GM23248 (cell line): ENCODE measurements around the gene KYAT1. TPM values are rescaled to one million over a fixed set of nuclear protein-coding genes. Genes with fewer than 3 reads are reported as not detected.
A peak's percentile ranks its signal among the peaks of the same experiment; 100 is the strongest.

ENCODE experiments used
- DNase-seq: peaks from one replicate; pipeline ENCODE4 v3.0.0-alpha.2; 2015
- H2AFZ ChIP-seq: fragments of 200-600 bp; sonication (generic); 2 replicates; pipeline ENCODE4 v1.6.1; 2016; ENCODE audit warnings: antibody characterized with exemption
- H3F3A ChIP-seq: fragments of 200-600 bp; sonication (generic); 2 replicates; pipeline ENCODE4 v1.6.1; 2016; ENCODE audit warnings: mild to moderate bottlenecking, antibody characterized with exemption, mixed run types; ENCODE audit not compliant: insufficient read depth
- H3K27ac ChIP-seq: fragments of 200-600 bp; sonication (generic); 2 replicates; pipeline ENCODE4 v1.5.1; 2016; ENCODE audit warnings: mild to moderate bottlenecking
- H3K27me3 ChIP-seq: fragments of 200-600 bp; sonication (generic); replicated peaks from 2 replicates; pipeline ENCODE4 v1.6.1; 2016; ENCODE audit warnings: mild to moderate bottlenecking; ENCODE audit not compliant: insufficient read depth
- H3K36me3 ChIP-seq: fragments of 200-600 bp; sonication (generic); 2 replicates; pipeline ENCODE4 v1.6.1; 2016; ENCODE audit warnings: low read depth, mild to moderate bottlenecking
- H3K4me1 ChIP-seq: fragments of 200-600 bp; sonication (generic); 2 replicates; pipeline ENCODE4 v1.6.1; 2016; ENCODE audit warnings: mild to moderate bottlenecking; ENCODE audit not compliant: insufficient read depth
- H3K4me2 ChIP-seq: fragments of 200-600 bp; sonication (generic); one replicate; pipeline ENCODE4 v1.6.1; 2016; ENCODE audit warnings: mild to moderate bottlenecking; ENCODE audit not compliant: unreplicated experiment
- H3K4me3 ChIP-seq: fragments of 200-600 bp; sonication (generic); 2 replicates; pipeline ENCODE4 v1.5.1; 2016; ENCODE audit warnings: mild to moderate bottlenecking
- H3K79me2 ChIP-seq: fragments of 200-600 bp; sonication (generic); 2 replicates; pipeline ENCODE4 v1.6.1; 2016; ENCODE audit warnings: mild to moderate bottlenecking; ENCODE audit not compliant: insufficient read depth
- H3K9ac ChIP-seq: fragments of 200-600 bp; sonication (generic); 2 replicates; pipeline ENCODE4 v1.6.1; 2016; ENCODE audit warnings: mild to moderate bottlenecking
- H3K9me2 ChIP-seq: fragments of 200-600 bp; sonication (generic); 2 replicates; pipeline ENCODE4 v1.6.1; 2016; ENCODE audit warnings: mixed run types, mild to moderate bottlenecking, moderate library complexity; ENCODE audit not compliant: insufficient read depth
- H3K9me3 ChIP-seq: fragments of 200-600 bp; sonication (generic); one replicate; pipeline ENCODE4 v1.6.1; 2017; ENCODE audit warnings: low read depth
- H4K20me1 ChIP-seq: fragments of 200-600 bp; sonication (generic); 2 replicates; pipeline ENCODE4 v1.6.0; 2016; ENCODE audit not compliant: insufficient read depth
- EZH2 ChIP-seq: fragments of 200-600 bp; sonication (generic); IDR thresholded peaks from 2 replicates; pipeline ENCODE4 v1.6.1; 2018; ENCODE audit warnings: antibody characterized with exemption, mild to moderate bottlenecking; ENCODE audit not compliant: insufficient read depth, poor library complexity, severe bottlenecking
- EZH2phosphoT487 ChIP-seq: fragments of 200-600 bp; sonication (generic); IDR thresholded peaks from 2 replicates; pipeline ENCODE4 v1.6.1; 2018; ENCODE audit warnings: antibody characterized with exemption, moderate library complexity, mild to moderate bottlenecking, low read depth; ENCODE audit not compliant: insufficient read depth
- WGBS, 2 experiments: methylation state at CpG; one replicate each; pipeline ENCODE4 v1.1.6; 2015 to 2017; ENCODE audit warnings: low lambda C conversion rate in 2 of 2, low coverage in 1 of 2; ENCODE audit errors: missing lambda C conversion rate in 2 of 2; 5-methylcytosine and 5-hydroxymethylcytosine counted together
- in situ Hi-C: fragments of 300-500 bp; cut with MboI; formaldehyde crosslinking; loops from 2 replicates; pipeline ENCODE4 v1.15.0; 2020
- polyA plus RNA-seq: library from polyadenylated mRNA; unstranded; fragments of >200 nt; fragmentation: Nextera tagmentation; extraction: Ambion mirVana; gene quantifications from 2 replicates; pipeline ENCODE4 v1.2.1, GENCODE V29; 2016
- total RNA-seq: library from RNA; depleted of rRNA; stranded (reverse); fragments of >200 nt; shearing (Covaris generic); gene quantifications from 2 replicates; pipeline ENCODE4 v1.2.3, GENCODE V29; 2014

The KYAT1 gene
- total and polyA plus RNA-seq, 2 experiments from 2014 or later: 5.1 to 5.5 TPM

DNA sequence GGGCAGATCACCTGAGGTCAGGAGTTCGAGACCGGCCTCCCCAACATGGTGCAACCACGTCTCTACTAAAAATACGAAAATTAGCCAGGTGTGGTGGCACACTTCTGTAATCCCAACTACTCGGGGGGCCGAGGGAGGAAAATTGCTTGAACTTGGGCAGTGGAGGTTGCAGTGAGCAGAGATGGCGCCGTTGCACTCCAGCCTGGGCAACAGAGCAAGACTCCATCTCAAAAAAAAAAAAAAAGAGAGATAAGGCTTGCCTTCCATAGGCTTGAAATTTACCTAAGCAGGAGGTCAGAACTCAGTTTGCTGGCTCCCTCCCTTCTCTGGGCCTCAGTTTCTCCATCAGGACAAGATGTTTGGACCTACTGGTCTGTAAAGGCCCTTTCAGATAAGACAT lies 53.5 kb downstream of the KYAT1 start:
- no peak overlapping the region for H3K9ac ChIP-seq
- TF ChIP-seq EZH2phosphoT487: no peak
- no peak for TF ChIP-seq EZH2
- peak overlapping the region; percentile 90 for H3K4me3 ChIP-seq
- H3K9me3 ChIP-seq: no peaks in the 10 kb centered on the region
- peaks cover 5% of the 10 kb centered on the region; the same call in 1 of the 2 replicates for H3K4me1 ChIP-seq
- H3K27ac ChIP-seq: no peak overlapping the region
- peak overlapping the region; percentile 93 for H3K4me2 ChIP-seq
- 92 to 97% methylated on average over 8 of the region's 8 CpGs for WGBS, 2 experiments
- peaks cover 17% of the 10 kb centered on the region for H3K79me2 ChIP-seq
- no peaks in the 10 kb centered on the region for H3K9me2 ChIP-seq
- no peaks in the 10 kb centered on the region for H4K20me1 ChIP-seq
- no peaks in the 10 kb centered on the region for H3K27me3 ChIP-seq
- no peak overlapping the region for H2AFZ ChIP-seq
- H3K36me3 ChIP-seq: no peaks in the 10 kb centered on the region
- no peak for DNase-seq
- in situ Hi-C loops: no loop called here
- H3F3A ChIP-seq: no peaks in the 10 kb centered on the region

DNA sequence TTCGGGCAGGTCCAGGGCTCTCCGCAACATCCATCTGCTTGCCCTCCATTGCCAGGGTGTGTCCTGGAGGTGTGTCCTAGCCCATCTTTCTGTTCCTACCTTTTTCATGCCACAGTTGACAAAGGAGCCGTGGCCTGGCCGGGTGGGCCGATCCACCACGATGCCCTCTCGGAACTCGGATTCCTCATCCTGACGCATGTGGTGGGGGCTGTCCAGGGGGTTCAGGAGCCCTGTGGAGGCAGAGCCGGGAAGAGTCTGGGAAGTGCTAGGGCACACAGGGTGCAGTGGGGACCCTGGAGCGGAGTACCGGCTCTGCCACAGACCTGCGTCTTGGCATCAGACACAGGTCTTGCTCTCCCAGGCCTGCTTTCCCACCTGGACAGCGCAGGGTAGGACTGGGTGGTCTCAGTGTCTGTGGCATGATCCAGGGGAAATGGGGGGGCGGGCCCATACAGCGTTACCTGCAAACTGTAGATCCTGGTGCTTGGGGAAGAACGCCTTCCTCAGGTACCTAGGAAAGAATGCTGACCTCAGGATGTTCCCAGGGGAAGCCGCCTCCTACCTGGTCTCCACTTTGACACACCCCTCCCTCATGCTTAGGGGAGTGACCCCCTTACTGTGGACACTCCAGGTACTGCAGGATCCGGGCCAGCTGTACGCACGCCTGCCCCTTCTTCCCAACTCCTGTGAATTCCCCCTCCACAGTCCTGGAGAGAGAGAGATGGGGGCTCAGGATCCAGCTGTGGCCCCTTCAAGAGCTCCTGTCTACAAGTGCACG lies 55.6 kb downstream of the KYAT1 start:
- in situ Hi-C loops: no loop called here
- H3K27ac ChIP-seq: no peak overlapping the region
- no peak overlapping the region for H3K9ac ChIP-seq
- H3K9me3 ChIP-seq: no peaks in the 10 kb centered on the region
- TF ChIP-seq EZH2 (no peak), EZH2phosphoT487 (no peak)
- H4K20me1 ChIP-seq: no peaks in the 10 kb centered on the region
- H3K9me2 ChIP-seq: no peaks in the 10 kb centered on the region
- H2AFZ ChIP-seq: no peak overlapping the region
- H3K27me3 ChIP-seq: no peaks in the 10 kb centered on the region
- H3K4me1 ChIP-seq: peaks cover 5% of the 10 kb centered on the region; the same call in 1 of the 2 replicates
- H3K36me3 ChIP-seq: no peaks in the 10 kb centered on the region
- peaks cover 17% of the 10 kb centered on the region for H3K79me2 ChIP-seq
- H3K4me3 ChIP-seq: no peak overlapping the region
- no peak overlapping the region for H3K4me2 ChIP-seq
- 93 to 97% methylated on average over 22 of the region's 22 CpGs for WGBS, 2 experiments
- H3F3A ChIP-seq: no peaks in the 10 kb centered on the region
- no peak for DNase-seq

DNA sequence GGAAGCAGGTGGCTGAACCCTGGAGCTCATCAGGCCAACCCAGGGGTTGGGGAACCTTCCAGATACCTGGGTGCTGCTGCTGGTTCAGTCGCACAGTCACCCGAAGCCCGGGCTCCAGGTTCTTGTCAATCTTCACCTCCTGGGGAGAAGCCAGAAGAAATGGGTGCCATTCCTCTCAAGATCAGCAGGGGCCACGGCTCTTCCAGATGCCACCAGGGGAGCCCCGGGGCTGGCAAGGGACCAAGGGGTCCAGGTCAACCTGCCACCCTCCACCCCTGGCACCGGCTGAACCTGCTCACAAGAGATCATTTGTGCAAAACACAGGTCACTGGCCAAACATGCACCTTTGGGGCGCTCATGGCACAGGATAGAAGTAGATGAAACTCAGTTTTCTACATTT lies 56.8 kb downstream of the KYAT1 start:
- in situ Hi-C loops: no loop called here
- DNase-seq: no peak

DNA sequence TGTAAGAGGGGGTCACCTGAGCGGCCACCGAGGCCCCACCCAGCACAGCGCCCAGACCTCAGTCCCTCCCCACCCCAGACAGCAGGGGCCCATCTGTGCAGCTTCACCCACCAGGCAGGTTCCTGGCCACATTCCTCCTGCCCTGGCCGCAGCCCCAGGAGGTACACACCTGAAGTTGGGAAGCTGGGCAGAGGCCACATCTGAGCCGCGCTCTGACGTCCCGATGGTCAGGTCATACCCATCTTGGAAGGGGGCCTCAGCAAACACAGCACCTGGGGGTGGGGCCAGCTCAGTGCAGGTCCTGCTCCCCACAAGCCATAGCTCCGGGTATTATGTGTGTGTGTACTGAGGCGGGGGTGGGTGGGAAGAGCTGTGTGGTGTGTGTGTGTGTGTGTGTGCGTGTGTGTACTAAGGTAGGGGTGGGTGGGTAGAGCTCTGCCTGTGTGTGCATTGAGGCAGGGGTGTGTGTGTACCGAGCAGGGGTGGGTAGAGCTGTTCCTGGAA lies 57.8 kb downstream of the KYAT1 start:
- Histone ChIP-seq H3K27me3 (no peaks in the 10 kb centered on the region), H3K36me3 (no peaks in the 10 kb centered on the region), H4K20me1 (no peaks in the 10 kb centered on the region), H3K9me2 (no peaks in the 10 kb centered on the region), H2AFZ (no peak overlapping the region), H3K27ac (no peak overlapping the region), H3K79me2 (peaks cover 14% of the 10 kb centered on the region), H3K4me3 (no peak overlapping the region), H3K9me3 (no peaks in the 10 kb centered on the region), H3K9ac (no peak overlapping the region), H3F3A (no peaks in the 10 kb centered on the region), H3K4me2 (no peak overlapping the region), H3K4me1 (peaks cover 8% of the 10 kb centered on the region)
- TF ChIP-seq EZH2 (no peak), EZH2phosphoT487 (no peak)
- WGBS, 2 experiments: 93 to 94% methylated on average over 10 to 12 of the region's 12 CpGs
- no peak for DNase-seq
- in situ Hi-C loops: no loop called here

More for the DNA sequence above, 56.8 kb downstream of the KYAT1 start:
- 92 to 93% methylated on average over 7 of the region's 7 CpGs for WGBS, 2 experiments
- Histone ChIP-seq H3K4me1 (peaks cover 8% of the 10 kb centered on the region), H3K9me3 (no peaks in the 10 kb centered on the region), H3K9ac (no peak overlapping the region), H4K20me1 (no peaks in the 10 kb centered on the region), H3K4me2 (no peak overlapping the region), H2AFZ (no peak overlapping the region), H3K27me3 (no peaks in the 10 kb centered on the region), H3K79me2 (peaks cover 17% of the 10 kb centered on the region), H3F3A (no peaks in the 10 kb centered on the region), H3K9me2 (no peaks in the 10 kb centered on the region), H3K27ac (no peak overlapping the region), H3K36me3 (no peaks in the 10 kb centered on the region), H3K4me3 (no peak overlapping the region)
- no peak for TF ChIP-seq EZH2phosphoT487
- TF ChIP-seq EZH2: no peak
